PC-3 (cell line): ENCODE data around the gene RABIF.

Experiments
- EZH2phosphoT487 ChIP-seq: fragments of 300-600 bp; sonication (generic); IDR thresholded peaks from 2 replicates; pipeline ENCODE4 v1.6.1; 2018; ENCODE audit warnings: mild to moderate bottlenecking, antibody characterized with exemption, low read length, borderline replicate concordance
- TF ChIP-seq, protein P1 (sequence below): fragments of 300-600 bp; sonication (generic); conservative IDR thresholded peaks from 2 replicates; pipeline ENCODE4 v1.5.1; 2017; ENCODE audit warnings: antibody characterized with exemption, low read depth, mild to moderate bottlenecking, low read length

DNA sequence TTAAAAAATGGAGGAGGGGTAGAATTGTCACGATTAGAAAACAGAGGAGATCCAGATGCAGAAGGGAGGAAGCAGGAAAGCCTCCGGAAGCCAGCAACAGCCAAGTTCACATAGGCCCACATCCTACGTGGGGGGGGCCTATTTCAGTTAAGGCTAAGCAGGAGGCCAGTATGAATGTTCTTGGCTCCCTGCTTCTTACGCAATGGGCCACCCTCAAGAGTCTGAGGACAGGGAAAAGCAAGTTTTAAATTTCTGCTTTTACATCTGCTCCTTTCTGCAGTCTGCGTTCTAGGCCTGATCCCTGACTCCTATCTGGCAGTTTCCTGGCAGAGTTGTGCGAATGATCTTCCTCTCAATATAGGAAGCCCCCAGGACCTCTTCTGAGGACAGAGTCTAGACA is 30.6 kb downstream of the RABIF start:
- TF ChIP-seq, protein P1, sequence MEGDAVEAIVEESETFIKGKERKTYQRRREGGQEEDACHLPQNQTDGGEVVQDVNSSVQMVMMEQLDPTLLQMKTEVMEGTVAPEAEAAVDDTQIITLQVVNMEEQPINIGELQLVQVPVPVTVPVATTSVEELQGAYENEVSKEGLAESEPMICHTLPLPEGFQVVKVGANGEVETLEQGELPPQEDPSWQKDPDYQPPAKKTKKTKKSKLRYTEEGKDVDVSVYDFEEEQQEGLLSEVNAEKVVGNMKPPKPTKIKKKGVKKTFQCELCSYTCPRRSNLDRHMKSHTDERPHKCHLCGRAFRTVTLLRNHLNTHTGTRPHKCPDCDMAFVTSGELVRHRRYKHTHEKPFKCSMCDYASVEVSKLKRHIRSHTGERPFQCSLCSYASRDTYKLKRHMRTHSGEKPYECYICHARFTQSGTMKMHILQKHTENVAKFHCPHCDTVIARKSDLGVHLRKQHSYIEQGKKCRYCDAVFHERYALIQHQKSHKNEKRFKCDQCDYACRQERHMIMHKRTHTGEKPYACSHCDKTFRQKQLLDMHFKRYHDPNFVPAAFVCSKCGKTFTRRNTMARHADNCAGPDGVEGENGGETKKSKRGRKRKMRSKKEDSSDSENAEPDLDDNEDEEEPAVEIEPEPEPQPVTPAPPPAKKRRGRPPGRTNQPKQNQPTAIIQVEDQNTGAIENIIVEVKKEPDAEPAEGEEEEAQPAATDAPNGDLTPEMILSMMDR: no peak
- TF ChIP-seq EZH2phosphoT487: no peak
